Liver (tissue), 9 donors: ENCODE results near the gene SUGP2. TPM values are rescaled to one million over a fixed set of nuclear protein-coding genes. Genes with fewer than 3 reads are reported as not detected.

Experiments
- DNase-seq: peaks from one replicate; pipeline ENCODE4 v3.0.0-alpha.2; 2017; ENCODE audit warnings: low spot score
- H3K27ac ChIP-seq, 2 donors: one replicate each; pipeline ENCODE4 v1.7.0; 2013; ENCODE audit warnings: inconsistent platforms in 2 of 2, low read length in 2 of 2, control low read depth in 1 of 2, low read depth in 1 of 2, mild to moderate bottlenecking in 1 of 2
- H3K27me3 ChIP-seq, 4 donors: one replicate each; pipeline versions ENCODE4 v1.6.1 to v1.7.0; 2013; ENCODE audit warnings: low read length in 3 of 4, inconsistent platforms in 1 of 4, mild to moderate bottlenecking in 1 of 4, moderate library complexity in 1 of 4; ENCODE audit not compliant: control insufficient read depth in 4 of 4, insufficient read depth in 4 of 4
- H3K36me3 ChIP-seq, 4 donors: one replicate each; pipeline versions ENCODE4 v1.6.1 to v1.7.0; 2013; ENCODE audit warnings: low read length in 3 of 4, mild to moderate bottlenecking in 3 of 4, low read depth in 1 of 4, moderate library complexity in 1 of 4; ENCODE audit not compliant: control insufficient read depth in 4 of 4, insufficient read depth in 3 of 4
- H3K4me1 ChIP-seq, 4 donors: one replicate each; pipeline versions ENCODE4 v1.6.1 to v1.7.0; 2013; ENCODE audit warnings: low read length in 3 of 4, mild to moderate bottlenecking in 3 of 4, moderate library complexity in 1 of 4; ENCODE audit not compliant: control insufficient read depth in 4 of 4, insufficient read depth in 4 of 4
- H3K4me3 ChIP-seq, 3 donors: one replicate each; pipeline versions ENCODE4 v1.6.1 to v1.7.0; 2013; ENCODE audit warnings: low read length in 3 of 3, control low read depth in 1 of 3, low read depth in 1 of 3, mild to moderate bottlenecking in 1 of 3
- H3K9ac ChIP-seq, 2 donors: one replicate each; pipeline ENCODE4 v1.7.0; 2013; ENCODE audit warnings: low read length in 2 of 2, mild to moderate bottlenecking in 2 of 2, moderate library complexity in 2 of 2, control low read depth in 1 of 2, low read depth in 1 of 2
- H3K9me3 ChIP-seq, 4 donors: one replicate each; pipeline versions ENCODE4 v1.6.1 to v1.7.0; 2013; ENCODE audit warnings: low read length in 3 of 4; ENCODE audit not compliant: control insufficient read depth in 4 of 4
- FOXA1 ChIP-seq: IDR thresholded peaks from 2 replicates; pipeline ENCODE4 v1.6.1; 2016; ENCODE audit warnings: antibody characterized with exemption
- HNF4A ChIP-seq, 2 donors: conservative IDR thresholded peaks; 2 replicates each; pipeline ENCODE4 v1.6.1; 2016; ENCODE audit warnings: antibody characterized with exemption in 2 of 2, mild to moderate bottlenecking in 2 of 2
- JUND ChIP-seq, 2 donors: IDR thresholded peaks; 2 replicates each; pipeline ENCODE4 v1.6.1; 2016; ENCODE audit warnings: antibody characterized with exemption in 2 of 2
- RXRA ChIP-seq, 2 donors: IDR thresholded peaks; 2 replicates each; pipeline ENCODE4 v1.6.1; 2017 to 2018; ENCODE audit warnings: antibody characterized with exemption in 2 of 2, mild to moderate bottlenecking in 1 of 2
- SP1 ChIP-seq: IDR thresholded peaks from 2 replicates; pipeline ENCODE4 v1.6.1; 2018; ENCODE audit warnings: antibody characterized with exemption, mild to moderate bottlenecking
- ZBTB33 ChIP-seq: IDR thresholded peaks from 2 replicates; pipeline ENCODE4 v1.6.1; 2016; ENCODE audit warnings: antibody characterized with exemption
- WGBS: extraction: QIAGEN DNeasy Blood & Tissue Kit; methylation state at CpG from one replicate; pipeline ENCODE4 v1.1.7; 2013; 5-methylcytosine and 5-hydroxymethylcytosine counted together
- polyA plus RNA-seq, 2 donors: library from polyadenylated mRNA; stranded (reverse) in 1 of 2; unstranded in 1 of 2; fragments of 200-250 nt in 1 of 2; fragments of >200 nt in 1 of 2; fragmentation: Nextera tagmentation in 1 of 2; extraction: Ambion mirVana in 1 of 2; gene quantifications; one replicate each; pipeline versions ENCODE4 v1.2.1 to v1.2.3, GENCODE V29; 2013 to 2015
- total RNA-seq, 2 donors: library from RNA; depleted of rRNA; stranded (reverse); fragments of >200 nt; gene quantifications; one replicate each; pipeline ENCODE4 v1.2.3, GENCODE V29; 2014
- donor health status: healthy.
- donor health status: healthy.
- donor health status: healthy.
- donor health status: healthy.
- donor health status: healthy.

SUGP2 gene
- total and polyA plus RNA-seq, 4 donors: 9.6 to 29.0 (median 19.2) TPM

- H3K9me3 ChIP-seq: no peaks in the 10 kb centered on the region
- 86% methylated on average over 6 of the region's 6 CpGs for WGBS
- H3K27ac ChIP-seq: no peak overlapping the region
- H3K27me3 ChIP-seq: no peaks in the 10 kb centered on the region
- H3K4me1 ChIP-seq: peaks cover 2 to 6% (median 4%) of the 10 kb centered on the region in 4 donors
- no peak overlapping the region for H3K9ac ChIP-seq
- H3K4me3 ChIP-seq: no peak overlapping the region
- no peak for DNase-seq
- no peaks in the 10 kb centered on the region for H3K36me3 ChIP-seq
- TF ChIP-seq FOXA1 (no peak), RXRA (IDR thresholded peaks at IDR 0.05) (no peak), SP1 (no peak), JUND (IDR thresholded peaks at IDR 0.05) (no peak), HNF4A (conservative IDR thresholded peaks at IDR 0.05) (no peak)
These were observed 90.6 kb downstream of the SUGP2 start for GRCh38 chr19:18942692-18943091.

GRCh38 chr19:18941628-18942354, 91.5 kb downstream of the SUGP2 start:
- DNase-seq: no peak
- no peak for TF ChIP-seq ZBTB33
- TF ChIP-seq RXRA (IDR thresholded peaks at IDR 0.05): no peak
- TF ChIP-seq SP1: no peak
- Histone ChIP-seq H3K4me3 (no peak overlapping the region), H3K4me1 (peaks cover 2 to 6% (median 4%) of the 10 kb centered on the region in 4 donors), H3K9me3 (no peaks in the 10 kb centered on the region), H3K27ac (no peak overlapping the region), H3K27me3 (no peaks in the 10 kb centered on the region), H3K9ac (no peak overlapping the region), H3K36me3 (no peaks in the 10 kb centered on the region)
- WGBS: 71% methylated on average over 18 of the region's 18 CpGs

Other genes with a start within 250 kb of the SUGP2 start
- under 1 TPM in 1 of 2 donors, not detected in 1; 0.17 TPM for gene COMP, start 242.2 kb downstream of the SUGP2 start, total RNA-seq
- under 1 TPM in 1 of 2 donors, not detected in 1; 0.03 TPM for gene COMP, start 242.2 kb downstream of the SUGP2 start, polyA plus RNA-seq
- 10 to 100 TPM; 45.1 to 51.0 TPM for gene UPF1, start 201.6 kb downstream of the SUGP2 start, total RNA-seq
- 10 to 100 TPM in 1 of 2 donors, 1 to 10 TPM in 1; 5.7 to 25.4 TPM for gene UPF1, start 201.6 kb downstream of the SUGP2 start, polyA plus RNA-seq
- under 1 TPM in 1 of 2 donors, not detected in 1; 0.28 TPM for gene CERS1, start 137.4 kb downstream of the SUGP2 start, total RNA-seq
- gene CERS1, start 137.4 kb downstream of the SUGP2 start, polyA plus RNA-seq: not detected
- gene COPE, start 114.1 kb downstream of the SUGP2 start, total RNA-seq: 100 to 1,000 TPM; 103 to 141 TPM
- 100 to 1,000 TPM; 143 to 204 TPM for gene COPE, start 114.1 kb downstream of the SUGP2 start, polyA plus RNA-seq
- 10 to 100 TPM; 25.6 to 32.9 TPM for gene DDX49, start 113.8 kb downstream of the SUGP2 start, total RNA-seq
- gene DDX49, start 113.8 kb downstream of the SUGP2 start, polyA plus RNA-seq: 10 to 100 TPM; 13.2 to 36.1 TPM
- gene HOMER3, start 92.3 kb downstream of the SUGP2 start, total RNA-seq: 1 to 10 TPM; 3.0 to 5.4 TPM
- gene HOMER3, start 92.3 kb downstream of the SUGP2 start, polyA plus RNA-seq: 1 to 10 TPM in 1 of 2 donors, under 1 TPM in 1; 0.18 to 3.9 TPM
- 10 to 100 TPM; 28.7 to 31.2 TPM for gene ARMC6, start 86 bp upstream of the SUGP2 start, total RNA-seq
- gene ARMC6, start 86 bp upstream of the SUGP2 start, polyA plus RNA-seq: 10 to 100 TPM; 23.9 to 38.3 TPM
- 10 to 100 TPM; 24.7 to 79.7 TPM for gene SLC25A42, start 30.5 kb upstream of the SUGP2 start, total RNA-seq
- 10 to 100 TPM; 40.7 to 89.6 TPM for gene SLC25A42, start 30.5 kb upstream of the SUGP2 start, polyA plus RNA-seq
- gene TMEM161A, start 105.0 kb upstream of the SUGP2 start, total RNA-seq: 10 to 100 TPM; 13.1 to 22.7 TPM
- 10 to 100 TPM; 25.3 to 27.1 TPM for gene TMEM161A, start 105.0 kb upstream of the SUGP2 start, polyA plus RNA-seq
- under 1 TPM in 1 of 2 donors, not detected in 1; 0.08 TPM for gene MEF2B, start 136.7 kb upstream of the SUGP2 start, total RNA-seq
- under 1 TPM; 0.30 to 0.39 TPM for gene MEF2B, start 136.7 kb upstream of the SUGP2 start, polyA plus RNA-seq
- 1 to 10 TPM; 7.6 to 7.8 TPM for gene BORCS8, start 158.6 kb upstream of the SUGP2 start, total RNA-seq
- 10 to 100 TPM; 10.9 to 13.5 TPM for gene BORCS8, start 158.6 kb upstream of the SUGP2 start, polyA plus RNA-seq
- 10 to 100 TPM in 1 of 2 donors, 1 to 10 TPM in 1; 8.9 to 27.8 TPM for gene RFXANK, start 158.7 kb upstream of the SUGP2 start, total RNA-seq
- gene RFXANK, start 158.7 kb upstream of the SUGP2 start, polyA plus RNA-seq: 10 to 100 TPM; 18.1 to 19.8 TPM
- 1 to 10 TPM; 3.4 to 4.4 TPM for gene NR2C2AP, start 169.9 kb upstream of the SUGP2 start, total RNA-seq
- gene NR2C2AP, start 169.9 kb upstream of the SUGP2 start, polyA plus RNA-seq: 1 to 10 TPM; 3.7 to 5.7 TPM
- gene NCAN, start 178.4 kb upstream of the SUGP2 start, total RNA-seq: not detected
- under 1 TPM in 1 of 2 donors, not detected in 1; 0.06 TPM for gene NCAN, start 178.4 kb upstream of the SUGP2 start, polyA plus RNA-seq
- 1 to 10 TPM; 1.7 to 7.1 TPM for gene TM6SF2, start 239.8 kb upstream of the SUGP2 start, total RNA-seq
- 10 to 100 TPM; 12.4 to 33.0 TPM for gene TM6SF2, start 239.8 kb upstream of the SUGP2 start, polyA plus RNA-seq